ENCODE measurements around the gene ACAP2. TPM values are rescaled to one million over a fixed set of nuclear protein-coding genes. Genes with fewer than 3 reads are reported as not detected.

ACAP2 gene
- polyA plus RNA-seq, 1 experiment = 50.2 TPM

- ChIA-PET CTCF (interaction anchor here (1.0 kb wide), 1 partner anchor 10 kb away, joined by 4 read pairs; no protein-coding TSS in a partner anchor), POLR2A (interaction anchor here (1.0 kb wide), 1 partner anchor 56 kb away, joined by 5 read pairs; no protein-coding TSS in a partner anchor)
- Histone ChIP-seq H3K27ac (ENCODE audit: low read depth, low read length) (no peak overlapping the region), H3K27me3 (ENCODE audit: control insufficient read depth, insufficient read depth, low read length) (no peaks in the 10 kb centered on the region), H3K9me3 (ENCODE audit: control insufficient read depth, insufficient read depth, low read length) (no peaks in the 10 kb centered on the region), H3K4me3 (ENCODE audit: low read depth, low read length) (no peak overlapping the region)
- no peak for TF ChIP-seq CTCF (IDR thresholded peaks at IDR 0.05; ENCODE audit: low read depth, low read length)
- no peak for DNase-seq (ENCODE audit: low read depth, low spot score)
Measured at GRCh38 chr3:195395208-195395816, 47.5 kb downstream of the ACAP2 start.

- Histone ChIP-seq H3K9me3 (ENCODE audit: control insufficient read depth, insufficient read depth, low read length) (no peaks in the 10 kb centered on the region), H3K27ac (ENCODE audit: low read depth, low read length) (no peak overlapping the region), H3K27me3 (ENCODE audit: control insufficient read depth, insufficient read depth, low read length) (no peaks in the 10 kb centered on the region), H3K4me3 (ENCODE audit: low read depth, low read length) (no peak overlapping the region)
- no peak for TF ChIP-seq CTCF (IDR thresholded peaks at IDR 0.05; ENCODE audit: low read depth, low read length)
- ChIA-PET POLR2A (interaction anchor here (1.0 kb wide), 1 partner anchor 57 kb away, joined by 5 read pairs; no protein-coding TSS in a partner anchor), CTCF (interaction anchor here (0.6 to 1.3 kb wide), 2 partner anchors 8 to 9 kb away, joined by 3 to 6 read pairs; no protein-coding TSS in a partner anchor)
- DNase-seq (ENCODE audit: low read depth, low spot score) = peak; percentile 11
Measured at GRCh38 chr3:195394700-195395099, 48.1 kb downstream of the ACAP2 start.

- no peak for DNase-seq (ENCODE audit: low read depth, low spot score)
- no peaks in the 10 kb centered on the region for H3K27me3 ChIP-seq (ENCODE audit: control insufficient read depth, insufficient read depth, low read length)
- H3K27ac ChIP-seq (ENCODE audit: low read depth, low read length) = no peak overlapping the region
- no peak overlapping the region for H3K4me3 ChIP-seq (ENCODE audit: low read depth, low read length)
- TF ChIP-seq CTCF (IDR thresholded peaks at IDR 0.05; ENCODE audit: low read depth, low read length) = no peak
- no peaks in the 10 kb centered on the region for H3K9me3 ChIP-seq (ENCODE audit: control insufficient read depth, insufficient read depth, low read length)
- POLR2A ChIA-PET = interaction anchor here (1.0 kb wide), 1 partner anchor 57 kb away, joined by 5 read pairs; no protein-coding TSS in a partner anchor
- CTCF ChIA-PET = interaction anchor here (0.6 to 1.3 kb wide), 2 partner anchors 8 to 10 kb away, joined by 3 to 6 read pairs; no protein-coding TSS in a partner anchor
Measured at GRCh38 chr3:195394024-195394423, 48.8 kb downstream of the ACAP2 start.

- Histone ChIP-seq H3K27me3 (ENCODE audit: control insufficient read depth, insufficient read depth, low read length) (no peaks in the 10 kb centered on the region), H3K9me3 (ENCODE audit: control insufficient read depth, insufficient read depth, low read length) (no peaks in the 10 kb centered on the region), H3K4me3 (ENCODE audit: low read depth, low read length) (no peak overlapping the region), H3K27ac (ENCODE audit: low read depth, low read length) (no peak overlapping the region)
- ChIA-PET POLR2A (no interaction called here), CTCF (interaction anchor here (1.1 kb wide), 1 partner anchor 37 kb away, joined by 6 read pairs; no protein-coding TSS in a partner anchor)
- no peak for DNase-seq (ENCODE audit: low read depth, low spot score)
- TF ChIP-seq CTCF (IDR thresholded peaks at IDR 0.05; ENCODE audit: low read depth, low read length) = no peak
Measured at GRCh38 chr3:195388380-195388779, 54.4 kb downstream of the ACAP2 start.

- no peak for DNase-seq (ENCODE audit: low read depth, low spot score)
- Histone ChIP-seq H3K4me3 (ENCODE audit: low read depth, low read length) (no peak overlapping the region), H3K27ac (ENCODE audit: low read depth, low read length) (no peak overlapping the region), H3K9me3 (ENCODE audit: control insufficient read depth, insufficient read depth, low read length) (no peaks in the 10 kb centered on the region), H3K27me3 (ENCODE audit: control insufficient read depth, insufficient read depth, low read length) (no peaks in the 10 kb centered on the region)
- ChIA-PET CTCF (interaction anchor here (0.6 kb wide), 1 partner anchor 8 kb away, joined by 6 read pairs; no protein-coding TSS in a partner anchor), POLR2A (no interaction called here)
- TF ChIP-seq CTCF (IDR thresholded peaks at IDR 0.05; ENCODE audit: low read depth, low read length) = no peak
Measured at GRCh38 chr3:195386739-195387138, 56.1 kb downstream of the ACAP2 start.

All from AG04450 (cell line).